ENCODE results near the gene ZNF213. TPM values are rescaled to one million over a fixed set of nuclear protein-coding genes. Genes with fewer than 3 reads are reported as not detected.

Gene ZNF213
- polyA plus RNA-seq, 1 donor from 2014 or later = 5.1 TPM

DNA sequence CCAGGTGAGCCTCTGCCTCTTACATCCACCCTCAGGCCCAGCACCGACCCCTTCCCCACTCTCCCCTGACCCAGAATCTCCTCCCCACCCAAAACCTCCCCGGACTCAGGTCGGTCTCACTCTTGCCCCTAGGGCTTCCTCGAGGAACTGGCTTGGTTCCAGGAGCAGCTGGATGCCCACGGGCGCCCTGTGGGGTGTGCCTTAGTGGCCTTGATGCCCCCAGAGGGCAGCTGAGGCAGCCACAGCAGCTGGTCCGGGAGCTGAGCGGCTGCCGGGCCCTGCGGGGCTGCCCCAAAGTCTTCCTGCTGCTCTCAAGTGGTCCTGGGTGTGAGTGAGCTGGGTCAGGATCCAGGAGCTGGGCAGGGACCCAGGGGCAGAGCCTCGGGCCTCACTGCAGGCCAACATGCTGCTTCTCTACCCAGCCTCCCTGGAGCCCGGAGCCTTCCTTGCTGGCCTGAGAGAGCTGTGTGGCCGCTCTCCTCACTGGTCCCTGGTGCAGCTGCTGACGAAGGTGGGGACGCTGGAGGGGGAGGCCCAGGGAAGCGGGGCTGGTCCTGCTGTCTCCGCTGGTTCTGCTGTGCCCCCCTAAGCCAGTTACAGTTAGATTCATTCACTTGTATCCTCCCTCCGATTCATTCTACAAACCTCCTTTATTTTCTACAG is 9.6 kb downstream of the ZNF213 start:
- Histone ChIP-seq H3K9me3 (ENCODE audit: low read length) (no peaks in the 10 kb centered on the region), H3K27me3 (ENCODE audit: insufficient read depth, low read depth, low read length) (no peaks in the 10 kb centered on the region), H3K9me2 (ENCODE audit: insufficient read depth, low read length) (no peaks in the 10 kb centered on the region), H4K20me1 (ENCODE audit: insufficient read depth) (no peaks in the 10 kb centered on the region), H3K27ac (ENCODE audit: low read length) (no peak overlapping the region), H3F3A (ENCODE audit: insufficient read depth, low read length, poor library complexity, severe bottlenecking) (no peaks in the 10 kb centered on the region), H3K79me2 (replicated peaks; ENCODE audit: insufficient read depth, low read length) (no peaks in the 10 kb centered on the region), H3K4me3 (ENCODE audit: low read length) (no peak overlapping the region), H3K36me3 (ENCODE audit: insufficient read depth, low read length) (no peaks in the 10 kb centered on the region), H2AFZ (ENCODE audit: low read depth, low read length) (no peak overlapping the region), H3K9ac (ENCODE audit: low read length) (no peak overlapping the region), H3K4me2 (ENCODE audit: low read length) (no peak overlapping the region)
- no peak for TF ChIP-seq RAD21 (conservative IDR thresholded peaks at IDR 0.05)
- no peak for TF ChIP-seq TAF1 (IDR thresholded peaks at IDR 0.05; ENCODE audit: low read depth)
- no peak for TF ChIP-seq EP300 (conservative IDR thresholded peaks at IDR 0.05; ENCODE audit: poor library complexity, severe bottlenecking)
- no peak for TF ChIP-seq MXI1 (conservative IDR thresholded peaks at IDR 0.05; ENCODE audit: poor library complexity, severe bottlenecking)

GRCh38 chr16:3145151-3145550 is 10.3 kb downstream of the ZNF213 start:
- no peak overlapping the region for H3K4me3 ChIP-seq (ENCODE audit: low read length)
- no peak overlapping the region for H3K9ac ChIP-seq (ENCODE audit: low read length)
- no peaks in the 10 kb centered on the region for H3K9me2 ChIP-seq (ENCODE audit: insufficient read depth, low read length)
- H3K27me3 ChIP-seq (ENCODE audit: insufficient read depth, low read depth, low read length) = no peaks in the 10 kb centered on the region
- H3K79me2 ChIP-seq (replicated peaks; ENCODE audit: insufficient read depth, low read length) = no peaks in the 10 kb centered on the region
- no peak overlapping the region for H2AFZ ChIP-seq (ENCODE audit: low read depth, low read length)
- H3K4me2 ChIP-seq (ENCODE audit: low read length) = no peak overlapping the region
- no peaks in the 10 kb centered on the region for H3K36me3 ChIP-seq (ENCODE audit: insufficient read depth, low read length)
- no peak for TF ChIP-seq POLR2AphosphoS5 (IDR thresholded peaks at IDR 0.05)
- TF ChIP-seq MXI1 (conservative IDR thresholded peaks at IDR 0.05; ENCODE audit: poor library complexity, severe bottlenecking) = no peak
- TF ChIP-seq EP300 (conservative IDR thresholded peaks at IDR 0.05; ENCODE audit: poor library complexity, severe bottlenecking) = no peak
- TF ChIP-seq RAD21 (conservative IDR thresholded peaks at IDR 0.05) = no peak
- TF ChIP-seq SMC3 (conservative IDR thresholded peaks at IDR 0.05; ENCODE audit: poor library complexity) = no peak
- H3K9me3 ChIP-seq (ENCODE audit: low read length) = no peaks in the 10 kb centered on the region
- H4K20me1 ChIP-seq (ENCODE audit: insufficient read depth) = no peaks in the 10 kb centered on the region
- no peaks in the 10 kb centered on the region for H3F3A ChIP-seq (ENCODE audit: insufficient read depth, low read length, poor library complexity, severe bottlenecking)
- no peak overlapping the region for H3K27ac ChIP-seq (ENCODE audit: low read length)

DNA sequence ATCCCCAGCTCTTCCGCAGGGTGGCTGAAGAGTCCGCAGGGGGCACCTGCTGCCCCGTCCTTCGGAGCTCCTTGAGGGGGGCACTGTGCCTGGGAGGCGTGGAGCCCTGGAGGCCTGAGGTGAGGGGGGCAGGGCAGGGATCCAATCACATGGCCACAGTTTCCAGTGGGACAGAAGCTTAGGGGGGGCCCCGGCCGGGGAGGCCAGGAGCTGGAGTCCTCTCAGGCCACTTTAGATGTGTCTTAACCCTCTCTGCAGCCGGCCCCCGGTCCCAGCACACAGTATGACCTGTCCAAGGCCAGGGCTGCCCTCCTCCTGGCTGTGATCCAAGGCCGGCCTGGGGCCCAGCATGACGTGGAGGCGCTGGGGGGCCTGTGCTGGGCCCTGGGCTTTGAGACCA is 10.8 kb downstream of the ZNF213 start:
- H3F3A ChIP-seq (ENCODE audit: insufficient read depth, low read length, poor library complexity, severe bottlenecking) = no peaks in the 10 kb centered on the region
- no peaks in the 10 kb centered on the region for H3K9me2 ChIP-seq (ENCODE audit: insufficient read depth, low read length)
- no peaks in the 10 kb centered on the region for H3K27me3 ChIP-seq (ENCODE audit: insufficient read depth, low read depth, low read length)
- H2AFZ ChIP-seq (ENCODE audit: low read depth, low read length) = no peak overlapping the region
- no peaks in the 10 kb centered on the region for H4K20me1 ChIP-seq (ENCODE audit: insufficient read depth)
- H3K9me3 ChIP-seq (ENCODE audit: low read length) = no peaks in the 10 kb centered on the region
- no peaks in the 10 kb centered on the region for H3K36me3 ChIP-seq (ENCODE audit: insufficient read depth, low read length)
- no peak overlapping the region for H3K9ac ChIP-seq (ENCODE audit: low read length)
- H3K4me2 ChIP-seq (ENCODE audit: low read length) = no peak overlapping the region
- H3K79me2 ChIP-seq (replicated peaks; ENCODE audit: insufficient read depth, low read length) = no peaks in the 10 kb centered on the region
- TF ChIP-seq EZH2 (IDR thresholded peaks at IDR 0.05; ENCODE audit: borderline replicate concordance, insufficient read depth, low read length, poor library complexity, severe bottlenecking) (no peak), POLR2AphosphoS5 (IDR thresholded peaks at IDR 0.05) (no peak), SMC3 (conservative IDR thresholded peaks at IDR 0.05; ENCODE audit: poor library complexity) (no peak), MXI1 (conservative IDR thresholded peaks at IDR 0.05; ENCODE audit: poor library complexity, severe bottlenecking) (no peak), RAD21 (conservative IDR thresholded peaks at IDR 0.05) (no peak), EP300 (conservative IDR thresholded peaks at IDR 0.05; ENCODE audit: poor library complexity, severe bottlenecking) (no peak), CTCF (IDR thresholded peaks at IDR 0.05; ENCODE audit: poor library complexity, severe bottlenecking) (no peak), REST (IDR thresholded peaks at IDR 0.05; ENCODE audit: borderline replicate concordance) (no peak)
- no peak overlapping the region for H3K27ac ChIP-seq (ENCODE audit: low read length)
- no peak overlapping the region for H3K4me3 ChIP-seq (ENCODE audit: low read length)
